GM23338 (cell line): ENCODE data around the gene SETDB2. TPM values are rescaled to one million over a fixed set of nuclear protein-coding genes. Genes with fewer than 3 reads are reported as not detected.

Experiments
- ATAC-seq: fragments of 200-7000 bp; cut with Tn5 transposase; 3 replicates; pipeline ENCODE4 v1.9.1; 2020
- DNase-seq: peaks from one replicate; pipeline ENCODE4 v3.0.0-alpha.2; 2015; ENCODE audit warnings: low spot score
- H2AFZ ChIP-seq: fragments of 200-600 bp; sonication (generic); 2 replicates; pipeline ENCODE4 v1.8.0; 2016; ENCODE audit warnings: antibody characterized with exemption, mild to moderate bottlenecking, moderate library complexity
- H3F3A ChIP-seq: fragments of 200-600 bp; sonication (generic); replicated peaks from 2 replicates; pipeline ENCODE4 v1.8.0; 2017; ENCODE audit warnings: antibody characterized with exemption, mixed run types, low read depth
- H3K27ac ChIP-seq: fragments of 200-600 bp; sonication (generic); 2 replicates; pipeline ENCODE4 v1.6.1; 2016; ENCODE audit warnings: low read depth
- H3K27me3 ChIP-seq: fragments of 200-600 bp; sonication (generic); 2 replicates; pipeline ENCODE4 v1.8.0; 2016; ENCODE audit warnings: mild to moderate bottlenecking, mixed run types, moderate library complexity; ENCODE audit not compliant: insufficient read depth
- H3K36me3 ChIP-seq: fragments of 200-600 bp; sonication (generic); 2 replicates; pipeline ENCODE4 v1.8.0; 2016; ENCODE audit warnings: mild to moderate bottlenecking; ENCODE audit not compliant: insufficient read depth
- H3K4me1 ChIP-seq: fragments of 200-600 bp; sonication (generic); 2 replicates; pipeline ENCODE4 v1.8.0; 2016; ENCODE audit warnings: mild to moderate bottlenecking, moderate library complexity; ENCODE audit not compliant: insufficient read depth
- H3K4me2 ChIP-seq: fragments of 200-600 bp; sonication (generic); 2 replicates; pipeline ENCODE4 v1.7.1; 2017; ENCODE audit warnings: mixed run types
- H3K4me3 ChIP-seq: fragments of 200-600 bp; sonication (generic); 2 replicates; pipeline ENCODE4 v1.6.1; 2016; ENCODE audit warnings: mixed run types
- H3K79me2 ChIP-seq: fragments of 200-600 bp; sonication (generic); replicated peaks from 2 replicates; pipeline ENCODE4 v1.8.0; 2017; ENCODE audit warnings: mild to moderate bottlenecking; ENCODE audit not compliant: insufficient read depth
- H3K9me2 ChIP-seq: fragments of 200-600 bp; sonication (generic); 2 replicates; pipeline ENCODE4 v1.8.0; 2017; ENCODE audit not compliant: insufficient read depth
- H4K20me1 ChIP-seq: fragments of 200-600 bp; sonication (generic); replicated peaks from 2 replicates; pipeline ENCODE4 v1.8.0; 2017; ENCODE audit warnings: mild to moderate bottlenecking; ENCODE audit not compliant: insufficient read depth
- H3K27ac Mint-ChIP-seq: 2 replicates; pipeline ENCODE4 v1.8.0; 2020; ENCODE audit warnings: inconsistent platforms, mild to moderate bottlenecking, moderate library complexity, mixed read lengths
- H3K27me3 Mint-ChIP-seq: 3 replicates; pipeline ENCODE4 v1.8.0; 2022; ENCODE audit warnings: low read depth, mild to moderate bottlenecking, moderate library complexity, mixed read lengths, inconsistent platforms; ENCODE audit not compliant: insufficient read depth, poor library complexity
- H3K36me3 Mint-ChIP-seq: 3 replicates; pipeline ENCODE4 v1.8.0; 2021; ENCODE audit warnings: low read depth, mild to moderate bottlenecking, inconsistent platforms, moderate library complexity, mixed read lengths
- H3K4me1 Mint-ChIP-seq: 3 replicates; pipeline ENCODE4 v1.8.0; 2020; ENCODE audit warnings: mild to moderate bottlenecking, inconsistent platforms, mixed read lengths
- H3K4me3 Mint-ChIP-seq: 3 replicates; pipeline ENCODE4 v1.8.0; 2021; ENCODE audit warnings: moderate library complexity, mild to moderate bottlenecking, inconsistent platforms, mixed read lengths
- H3K9me3 Mint-ChIP-seq: 3 replicates; pipeline ENCODE4 v1.8.0; 2020; ENCODE audit warnings: moderate library complexity, mild to moderate bottlenecking, inconsistent platforms, mixed read lengths
- CREB1 ChIP-seq: fragments of 250-450 bp; sonication (Bioruptor Pico); IDR thresholded peaks from 2 replicates; pipeline ENCODE4 v1.5.0; 2020; ENCODE audit warnings: low read depth, mild to moderate bottlenecking, moderate library complexity
- CTCF ChIP-seq, 2 experiments: fragments of 200-600 bp in 1 of 2; sonication (generic) in 1 of 2; conservative IDR thresholded peaks; 2 replicates each; pipeline versions ENCODE4 v1.5.1 to v1.6.1; 2016 to 2017; ENCODE audit warnings: antibody characterized with exemption in 2 of 2, low read depth in 2 of 2, mild to moderate bottlenecking in 2 of 2, moderate library complexity in 1 of 2
- ETS1 ChIP-seq: IDR thresholded peaks from 2 replicates; pipeline ENCODE4 v1.6.1; 2016; ENCODE audit warnings: antibody characterized with exemption
- EZH2 ChIP-seq: fragments of 200-600 bp; sonication (generic); IDR thresholded peaks from one replicate; pipeline ENCODE4 v1.8.0; 2017; ENCODE audit warnings: antibody characterized with exemption, mild to moderate bottlenecking, low read depth; ENCODE audit not compliant: unreplicated experiment
- EZH2phosphoT487 ChIP-seq: fragments of 200-600 bp; sonication (generic); IDR thresholded peaks from one replicate; pipeline ENCODE4 v1.8.1; 2018; ENCODE audit warnings: antibody characterized with exemption; ENCODE audit not compliant: unreplicated experiment
- JUNB ChIP-seq: IDR thresholded peaks from one replicate; pipeline ENCODE4 v1.6.1; 2016; ENCODE audit warnings: antibody characterized with exemption; ENCODE audit not compliant: unreplicated experiment
- NANOG ChIP-seq: IDR thresholded peaks from 2 replicates; pipeline ENCODE4 v1.6.1; 2016; ENCODE audit warnings: antibody characterized with exemption, borderline replicate concordance
- POLR2AphosphoS5 ChIP-seq: IDR thresholded peaks from 2 replicates; pipeline ENCODE4 v1.6.1; 2016; ENCODE audit warnings: antibody characterized with exemption, low read depth
- REST ChIP-seq: IDR thresholded peaks from one replicate; pipeline ENCODE4 v1.6.1; 2018; ENCODE audit warnings: antibody characterized with exemption; ENCODE audit not compliant: unreplicated experiment
- STAT1 ChIP-seq: IDR thresholded peaks from one replicate; pipeline ENCODE4 v1.6.1; 2016; ENCODE audit warnings: antibody characterized with exemption; ENCODE audit not compliant: unreplicated experiment
- ZNF114 ChIP-seq: fragments of 250-450 bp; sonication (Bioruptor Pico); IDR thresholded peaks from 2 replicates; pipeline ENCODE4 v1.5.0; 2020; ENCODE audit warnings: mild to moderate bottlenecking, moderate library complexity
- ZNF331 ChIP-seq: fragments of 250-450 bp; sonication (Bioruptor Pico); IDR thresholded peaks from 2 replicates; pipeline ENCODE4 v1.5.0; 2020; ENCODE audit warnings: low read depth, mild to moderate bottlenecking, moderate library complexity
- ZNF462 ChIP-seq: fragments of 250-450 bp; sonication (Bioruptor Pico); IDR thresholded peaks from 2 replicates; pipeline ENCODE4 v1.5.0; 2020; ENCODE audit warnings: mild to moderate bottlenecking, moderate library complexity
- polyA plus RNA-seq: library from polyadenylated mRNA; unstranded; fragments of >200 nt; fragmentation: Nextera tagmentation; extraction: Ambion mirVana; gene quantifications from 2 replicates; pipeline ENCODE4 v1.2.1, GENCODE V29; 2016
- total RNA-seq: library from RNA; depleted of rRNA; stranded (reverse); fragments of >200 nt; shearing (Covaris generic); gene quantifications from 2 replicates; pipeline ENCODE4 v1.2.3, GENCODE V29; 2014

The SETDB2 gene
- total and polyA plus RNA-seq, 2 experiments from 2014 or later: 4.6 to 5.8 TPM

GRCh38 chr13:49497272-49497671 lies 53.2 kb downstream of the SETDB2 start:
- Histone ChIP-seq H3F3A (peaks cover 5% of the 10 kb centered on the region; the same call in 1 of the 2 replicates), H3K4me1 (no peaks in the 10 kb centered on the region; the same call in 1 of the 2 replicates), H3K27ac (no peak overlapping the region), H3K9me2 (no peaks in the 10 kb centered on the region), H2AFZ (no peak overlapping the region), H3K36me3 (no peaks in the 10 kb centered on the region), H3K27me3 (no peaks in the 10 kb centered on the region), H4K20me1 (no peaks in the 10 kb centered on the region), H3K4me2 (no peak overlapping the region), H3K4me3 (no peak overlapping the region), H3K79me2 (no peaks in the 10 kb centered on the region)
- TF ChIP-seq ZNF331 (CRISPR knock-in tag) (no peak), REST (no peak), STAT1 (no peak), CTCF (conservative IDR thresholded peaks at IDR 0.05; ENCODE audit: low read depth in 2 of 2) (no peak), ETS1 (no peak), ZNF114 (CRISPR knock-in tag) (no peak), JUNB (no peak), POLR2AphosphoS5 (no peak), NANOG (no peak), CREB1 (no peak), ZNF462 (CRISPR knock-in tag) (no peak), EZH2phosphoT487 (no peak), EZH2 (no peak)
- Mint-ChIP-seq H3K36me3 (no peaks in the 10 kb centered on the region), H3K9me3 (no peaks in the 10 kb centered on the region), H3K27me3 (peaks cover 11% of the 10 kb centered on the region), H3K4me3 (0 out of 3 replicates have a peak overlapping the region, but pooled peaks have one; percentile 3), H3K4me1 (0 out of 3 replicates have a peak, but pooled peaks cover 2% of the 10 kb centered on the region), H3K27ac (no peak overlapping the region)
- no peak for DNase-seq
- ATAC-seq: no peak
